ENCODE data around the gene TJP1. TPM values are rescaled to one million over a fixed set of nuclear protein-coding genes. Genes with fewer than 3 reads are reported as not detected.

Gene TJP1
- polyA plus RNA-seq, 1 experiment: 42.5 TPM

DNA sequence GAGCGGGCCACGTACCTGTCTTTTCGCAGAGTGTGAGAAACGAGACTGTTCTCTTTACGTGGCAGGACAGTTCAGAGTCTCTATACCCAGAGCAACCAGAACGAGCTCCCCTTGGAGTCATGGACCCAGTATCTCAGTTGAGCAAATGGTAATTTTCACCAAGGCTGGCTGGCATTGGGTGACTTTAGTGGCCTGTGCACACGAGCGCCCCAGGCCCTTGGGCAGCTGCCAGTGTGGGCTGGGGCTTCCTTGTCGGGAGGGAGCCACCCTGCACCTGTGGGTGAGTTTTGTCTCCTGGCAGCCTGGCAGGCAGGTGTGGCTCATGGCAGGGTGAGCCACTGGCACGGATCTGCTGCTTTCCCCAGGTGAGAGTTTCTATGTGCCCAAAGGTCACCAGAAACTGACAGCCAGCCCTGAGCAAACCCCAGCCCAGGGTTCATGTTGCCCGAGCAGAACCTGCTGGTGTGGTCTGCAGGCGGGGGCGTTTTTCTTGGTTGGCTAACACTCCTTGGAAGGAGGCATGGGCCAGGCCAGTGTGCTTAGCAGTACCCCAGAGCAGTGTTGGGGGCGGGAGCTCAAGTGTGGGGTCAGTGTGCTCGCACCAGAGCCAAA lies 135.0 kb downstream of the TJP1 start:
- ChIA-PET CTCF (no interaction called here), POLR2A (no interaction called here)
- H3K4me3 ChIP-seq (ENCODE audit: low read depth, low read length): no peak overlapping the region
- no peaks in the 10 kb centered on the region for H3K36me3 ChIP-seq (ENCODE audit: control insufficient read depth, insufficient read depth, low read length)
- DNase-seq (ENCODE audit: low read depth): no peak
- TF ChIP-seq, protein P1, sequence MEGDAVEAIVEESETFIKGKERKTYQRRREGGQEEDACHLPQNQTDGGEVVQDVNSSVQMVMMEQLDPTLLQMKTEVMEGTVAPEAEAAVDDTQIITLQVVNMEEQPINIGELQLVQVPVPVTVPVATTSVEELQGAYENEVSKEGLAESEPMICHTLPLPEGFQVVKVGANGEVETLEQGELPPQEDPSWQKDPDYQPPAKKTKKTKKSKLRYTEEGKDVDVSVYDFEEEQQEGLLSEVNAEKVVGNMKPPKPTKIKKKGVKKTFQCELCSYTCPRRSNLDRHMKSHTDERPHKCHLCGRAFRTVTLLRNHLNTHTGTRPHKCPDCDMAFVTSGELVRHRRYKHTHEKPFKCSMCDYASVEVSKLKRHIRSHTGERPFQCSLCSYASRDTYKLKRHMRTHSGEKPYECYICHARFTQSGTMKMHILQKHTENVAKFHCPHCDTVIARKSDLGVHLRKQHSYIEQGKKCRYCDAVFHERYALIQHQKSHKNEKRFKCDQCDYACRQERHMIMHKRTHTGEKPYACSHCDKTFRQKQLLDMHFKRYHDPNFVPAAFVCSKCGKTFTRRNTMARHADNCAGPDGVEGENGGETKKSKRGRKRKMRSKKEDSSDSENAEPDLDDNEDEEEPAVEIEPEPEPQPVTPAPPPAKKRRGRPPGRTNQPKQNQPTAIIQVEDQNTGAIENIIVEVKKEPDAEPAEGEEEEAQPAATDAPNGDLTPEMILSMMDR (IDR thresholded peaks at IDR 0.05; ENCODE audit: insufficient read depth, low read depth, low read length): no peak
- H3K27me3 ChIP-seq (ENCODE audit: control insufficient read depth, insufficient read depth, low read length): no peaks in the 10 kb centered on the region

DNA sequence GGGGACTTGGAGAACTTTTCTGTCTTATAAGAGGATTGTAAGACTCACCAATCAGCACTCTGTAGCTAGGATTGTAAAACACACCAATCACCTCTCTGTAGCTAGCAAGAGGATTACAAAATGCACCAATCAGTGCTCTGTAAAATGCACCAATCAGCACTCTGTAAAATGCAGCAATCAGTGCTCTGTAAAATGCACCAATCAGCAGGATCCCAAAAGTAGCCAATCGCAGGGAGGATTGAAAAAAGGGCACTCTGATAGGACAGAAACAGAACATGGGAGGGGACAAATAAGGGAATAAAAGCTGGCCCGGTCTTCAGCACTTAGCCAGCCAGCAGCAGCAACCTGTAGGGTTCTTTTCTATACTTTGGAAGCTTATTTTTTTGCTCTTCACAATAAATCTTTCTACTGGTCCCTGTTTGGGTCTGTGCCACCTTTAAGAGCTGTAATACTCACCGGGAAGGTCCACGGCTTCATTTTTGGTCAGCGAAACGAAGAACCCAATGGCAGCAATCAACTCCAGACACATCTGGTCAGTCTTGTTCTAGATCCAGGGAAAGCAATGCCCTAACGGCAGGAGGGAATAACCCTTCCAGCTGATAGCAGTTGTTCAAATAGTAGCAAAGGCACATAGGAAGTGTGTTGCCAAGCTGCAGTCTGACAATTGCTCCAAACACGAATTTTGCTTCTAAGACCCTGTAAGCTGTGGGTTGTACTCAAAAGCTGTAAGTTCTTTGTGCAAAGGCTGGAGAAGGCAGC lies 135.6 kb downstream of the TJP1 start:
- Histone ChIP-seq H3K36me3 (ENCODE audit: control insufficient read depth, insufficient read depth, low read length) (no peaks in the 10 kb centered on the region), H3K27me3 (ENCODE audit: control insufficient read depth, insufficient read depth, low read length) (no peaks in the 10 kb centered on the region), H3K4me3 (ENCODE audit: low read depth, low read length) (no peak overlapping the region)
- CTCF ChIA-PET: no interaction called here
- DNase-seq (ENCODE audit: low read depth): no peak
- TF ChIP-seq, protein P1 (IDR thresholded peaks at IDR 0.05; ENCODE audit: insufficient read depth, low read depth, low read length): no peak
- POLR2A ChIA-PET: no interaction called here

DNA sequence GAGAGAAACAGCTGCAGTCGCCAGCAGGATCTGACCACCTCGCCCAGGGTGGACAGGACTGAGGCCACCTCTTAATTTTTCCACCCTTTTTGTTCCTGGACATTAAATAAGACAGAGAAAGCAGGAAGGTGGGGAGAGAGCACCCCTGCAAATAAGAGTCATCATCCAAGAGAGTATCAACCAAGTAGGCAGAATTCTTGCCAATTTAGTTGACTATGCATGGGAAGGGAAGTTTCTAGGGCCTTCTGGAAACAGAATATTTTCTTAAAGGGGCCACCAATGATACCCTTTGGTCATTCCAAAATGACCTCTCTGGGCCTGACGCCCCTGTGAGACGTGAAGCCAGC lies 136.2 kb downstream of the TJP1 start:
- POLR2A ChIA-PET: no interaction called here
- TF ChIP-seq, protein P1 (IDR thresholded peaks at IDR 0.05; ENCODE audit: insufficient read depth, low read depth, low read length): no peak
- Histone ChIP-seq H3K36me3 (ENCODE audit: control insufficient read depth, insufficient read depth, low read length) (no peaks in the 10 kb centered on the region), H3K4me3 (ENCODE audit: low read depth, low read length) (no peak overlapping the region), H3K27me3 (ENCODE audit: control insufficient read depth, insufficient read depth, low read length) (no peaks in the 10 kb centered on the region)
- CTCF ChIA-PET: no interaction called here
- no peak for DNase-seq (ENCODE audit: low read depth)

DNA sequence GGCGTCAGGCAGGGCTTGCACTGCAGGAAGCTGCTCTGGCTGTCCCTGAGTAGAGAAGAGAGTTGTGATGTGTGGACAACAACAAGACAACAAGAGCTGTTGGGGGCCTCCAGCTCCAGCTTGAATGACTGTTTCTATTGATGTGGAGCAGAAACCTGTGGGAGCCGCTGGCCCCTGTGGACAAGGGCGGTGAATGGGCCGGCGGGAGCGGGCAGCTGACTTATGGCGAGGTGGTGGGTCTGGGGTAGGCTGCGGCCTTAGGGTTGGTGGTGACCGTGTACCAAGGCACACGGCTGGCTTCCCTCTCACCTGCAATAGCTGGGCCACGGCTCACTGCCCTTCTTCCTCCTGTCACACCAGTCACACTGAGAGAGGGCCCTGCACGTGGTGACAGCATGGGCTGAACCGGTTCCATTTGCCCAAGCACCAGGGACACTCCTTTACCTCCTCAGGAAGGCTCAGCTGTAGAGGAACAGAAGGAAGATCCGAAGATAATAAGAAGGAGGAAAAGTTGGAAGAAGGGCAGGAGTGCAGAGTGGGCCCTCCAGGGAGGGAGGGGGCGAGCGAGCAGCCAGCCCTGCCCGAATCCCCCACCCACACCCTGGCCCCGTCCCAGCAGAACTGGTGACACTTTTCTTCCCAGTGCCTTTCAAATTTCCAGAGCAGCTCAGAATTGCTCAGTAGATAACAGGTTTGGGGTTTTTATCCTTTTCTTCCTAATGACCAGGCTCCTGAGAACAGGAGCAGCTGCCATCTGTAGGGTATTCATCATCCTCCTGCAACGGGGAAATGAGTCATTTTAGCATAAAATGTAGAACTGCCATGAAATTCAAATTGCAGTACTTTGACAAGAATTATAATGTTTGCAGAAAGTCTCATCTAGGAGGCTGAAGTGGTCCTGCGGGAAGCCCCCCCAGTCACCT lies 136.9 kb downstream of the TJP1 start:
- Histone ChIP-seq H3K4me3 (ENCODE audit: low read depth, low read length) (no peak overlapping the region), H3K36me3 (ENCODE audit: control insufficient read depth, insufficient read depth, low read length) (no peaks in the 10 kb centered on the region), H3K27me3 (ENCODE audit: control insufficient read depth, insufficient read depth, low read length) (no peaks in the 10 kb centered on the region)
- no peak for DNase-seq (ENCODE audit: low read depth)
- TF ChIP-seq, protein P1 (IDR thresholded peaks at IDR 0.05; ENCODE audit: insufficient read depth, low read depth, low read length): no peak
- ChIA-PET CTCF (interaction anchor here (1.0 kb wide), 1 partner anchor 13 kb away, joined by 3 read pairs; no protein-coding TSS in a partner anchor), POLR2A (no interaction called here)

DNA sequence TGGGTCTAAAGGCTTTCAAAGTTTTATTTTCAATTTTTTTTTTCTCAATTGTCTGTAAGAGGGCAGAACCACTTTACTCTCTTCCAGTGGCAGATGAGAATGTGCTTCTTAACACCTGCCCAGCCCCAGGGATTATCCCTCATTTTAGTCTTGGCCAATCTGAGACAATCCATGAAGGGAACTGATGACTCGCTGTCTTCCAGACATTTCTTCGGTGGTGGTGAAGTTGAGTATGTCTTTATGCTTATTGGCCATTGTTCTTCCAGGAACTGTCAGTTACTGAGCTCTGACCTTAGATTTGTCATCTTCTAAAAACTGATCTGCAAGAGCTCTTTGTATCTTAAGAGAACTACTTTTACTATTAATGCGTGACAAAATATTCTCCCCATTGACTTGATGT lies 139.5 kb downstream of the TJP1 start:
- TF ChIP-seq, protein P1 (IDR thresholded peaks at IDR 0.05; ENCODE audit: insufficient read depth, low read depth, low read length): no peak
- Histone ChIP-seq H3K27me3 (ENCODE audit: control insufficient read depth, insufficient read depth, low read length) (no peaks in the 10 kb centered on the region), H3K4me3 (ENCODE audit: low read depth, low read length) (no peak overlapping the region), H3K36me3 (ENCODE audit: control insufficient read depth, insufficient read depth, low read length) (no peaks in the 10 kb centered on the region)
- ChIA-PET POLR2A (interaction anchor here (0.6 kb wide), 1 partner anchor 1695 kb away, joined by 3 read pairs; no protein-coding TSS in a partner anchor), CTCF (no interaction called here)
- no peak for DNase-seq (ENCODE audit: low read depth)
